ENCODE data around the gene OBSL1. TPM values are rescaled to one million over a fixed set of nuclear protein-coding genes. Genes with fewer than 3 reads are reported as not detected.

Gene OBSL1
- total RNA-seq: 100 to 1,000 TPM; 119 to 185 TPM

- ATAC-seq (peak; percentile 78), DNase-seq (peak; percentile 82 to 93 (median 88))
- Histone ChIP-seq H3K4me1 (peaks cover 32% of the 10 kb centered on the region), H3K36me3 (replicated peaks in 1 of 2; ENCODE audit: insufficient read depth in 1 of 2, low read depth in 2 of 2) (no peaks in the 10 kb centered on the region), H3K27me3 (no peaks in the 10 kb centered on the region), H3K27ac (peak within 1 kb of the TSS; percentile 65 to 91 (median 86)), H3K9me3 (no peaks in the 10 kb centered on the region), H3K4me3 (peak within 1 kb of the TSS; percentile 39 to 56)
- WGBS, 2 donors: 6 to 7% methylated on average over 18 to 32 of the region's 42 CpGs
- intact Hi-C loops (cut with DNase I): no loop called here
- TF ChIP-seq POLR2A (IDR thresholded peaks at IDR 0.05): peak; percentile 17 to 70 (median 63)
- peak in 2 of 7 experiments; percentile 6 to 10 for TF ChIP-seq CTCF (IDR thresholded peaks at IDR 0.05)
Observed at GRCh38 chr2:219571311-219572236, at the start of gene OBSL1. Gene OBSL1 (minus strand): TSS chr2:219571539. CDS start chr2:219571232, 307 bp downstream.

GRCh38 chr2:219620546-219620945 is 49.2 kb upstream of the OBSL1 start:
- Histone ChIP-seq H3K9me3 (no peaks in the 10 kb centered on the region), H3K27ac (no peak overlapping the region), H3K4me3 (no peak overlapping the region), H3K4me1 (peaks cover 8% of the 10 kb centered on the region), H3K36me3 (replicated peaks in 1 of 2; ENCODE audit: insufficient read depth in 1 of 2, low read depth in 2 of 2) (no peaks in the 10 kb centered on the region), H3K27me3 (no peaks in the 10 kb centered on the region)
- WGBS, 2 donors: 93 to 95% methylated on average over 6 of the region's 6 CpGs
- ATAC-seq (no peak), DNase-seq (no peak)
- intact Hi-C loops (cut with DNase I): no loop called here
- TF ChIP-seq POLR2A (IDR thresholded peaks at IDR 0.05) (no peak), CTCF (IDR thresholded peaks at IDR 0.05) (no peak)

GRCh38 chr2:219619235-219619634 is 47.9 kb upstream of the OBSL1 start:
- 67 to 79% methylated on average over 4 of the region's 4 CpGs for WGBS, 2 donors
- no peak for TF ChIP-seq POLR2A (IDR thresholded peaks at IDR 0.05)
- no peak for TF ChIP-seq CTCF (IDR thresholded peaks at IDR 0.05)

GRCh38 chr2:219618733-219619122 is 47.4 kb upstream of the OBSL1 start:
- Histone ChIP-seq H3K36me3 (replicated peaks in 1 of 2; ENCODE audit: insufficient read depth in 1 of 2, low read depth in 2 of 2) (peaks cover 0 to 2% of the 10 kb centered on the region in 2 donors), H3K27ac (no peak overlapping the region), H3K4me3 (no peak overlapping the region), H3K27me3 (no peaks in the 10 kb centered on the region), H3K4me1 (peaks cover 8% of the 10 kb centered on the region), H3K9me3 (no peaks in the 10 kb centered on the region)
- WGBS, 2 donors: 44 to 52% methylated on average over 3 of the region's 3 CpGs
- DNase-seq: no peak
- peak; percentile 33 for ATAC-seq
- intact Hi-C loops (cut with DNase I): no loop called here
- no peak for TF ChIP-seq CTCF (IDR thresholded peaks at IDR 0.05)
- no peak for TF ChIP-seq POLR2A (IDR thresholded peaks at IDR 0.05)

More at GRCh38 chr2:219619235-219619634, 47.9 kb upstream of the OBSL1 start:
- DNase-seq: no peak
- Histone ChIP-seq H3K36me3 (replicated peaks in 1 of 2; ENCODE audit: insufficient read depth in 1 of 2, low read depth in 2 of 2) (peaks cover 0 to 2% of the 10 kb centered on the region in 2 donors), H3K27ac (no peak overlapping the region), H3K4me1 (peaks cover 8% of the 10 kb centered on the region), H3K4me3 (no peak overlapping the region), H3K9me3 (no peaks in the 10 kb centered on the region), H3K27me3 (no peaks in the 10 kb centered on the region)
- intact Hi-C loops (cut with DNase I): no loop called here
- ATAC-seq: no peak
